NK-92 treated with Interleukin-12 subunit alpha and Interleukin-12 subunit beta, amount 100 ng/mL, for 24 hours (cell line): Measurements from ENCODE around the gene SPATS2.
"Not testable (repeated sequence)": the region's sequence is repeated elsewhere in the genome, so short reads cannot be mapped to it uniquely, and the experiment has no call there.

ENCODE experiments used
- DNase-seq: peaks from one replicate; lab custom pipeline; 2025; lab: John Stamatoyannopoulos, UW

Gene SPATS2

DNA sequence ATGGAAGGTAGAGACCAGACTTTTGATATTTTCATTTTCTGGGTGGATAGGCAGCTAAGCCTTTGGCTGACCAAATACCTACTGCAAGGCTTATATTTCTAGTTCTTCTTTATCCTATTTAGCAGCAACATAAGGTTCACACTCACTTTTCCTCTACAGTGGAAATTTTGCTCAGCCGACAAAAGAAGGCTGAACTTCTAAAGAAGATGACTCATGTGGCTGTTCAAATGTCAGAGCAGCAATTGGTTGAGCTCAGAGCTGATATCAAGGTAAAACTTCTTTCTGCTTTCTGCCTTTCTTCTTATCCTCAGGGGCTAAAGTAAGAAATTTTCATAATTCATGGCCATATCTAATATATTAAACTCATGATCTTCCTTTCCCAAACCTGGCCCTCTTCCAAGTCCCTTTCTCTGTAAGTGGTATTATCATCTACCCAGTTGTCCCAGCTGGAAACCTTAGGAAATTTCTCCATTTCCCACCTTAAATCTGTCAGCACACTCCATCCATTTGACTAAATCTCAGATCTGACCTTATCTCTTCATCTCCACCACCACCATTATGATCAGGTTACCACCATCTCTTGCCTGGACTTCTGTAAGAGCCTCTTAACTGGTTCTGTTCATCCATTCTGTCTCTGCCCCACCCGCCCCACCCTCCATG lies 151.8 kb downstream of the SPATS2 start:
- no peak for DNase-seq

DNA sequence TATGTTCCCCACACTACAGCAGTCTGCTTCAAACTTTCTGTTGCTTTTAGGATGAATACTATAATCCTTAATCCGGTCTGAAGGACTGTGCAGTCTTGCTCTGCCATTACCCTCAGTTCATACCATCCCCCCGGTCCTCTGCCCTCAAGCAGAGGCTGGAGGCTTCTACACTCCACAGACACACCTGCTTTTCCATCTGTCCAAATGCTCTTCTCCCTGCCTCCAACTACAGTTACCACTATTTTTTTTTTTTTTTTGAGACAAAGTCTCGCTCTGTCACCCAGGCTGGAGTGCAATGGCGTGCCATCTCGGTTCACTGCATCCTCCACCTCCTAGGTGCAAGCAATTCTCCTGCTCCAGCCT lies 152.3 kb downstream of the SPATS2 start:
- no peak for DNase-seq

DNA sequence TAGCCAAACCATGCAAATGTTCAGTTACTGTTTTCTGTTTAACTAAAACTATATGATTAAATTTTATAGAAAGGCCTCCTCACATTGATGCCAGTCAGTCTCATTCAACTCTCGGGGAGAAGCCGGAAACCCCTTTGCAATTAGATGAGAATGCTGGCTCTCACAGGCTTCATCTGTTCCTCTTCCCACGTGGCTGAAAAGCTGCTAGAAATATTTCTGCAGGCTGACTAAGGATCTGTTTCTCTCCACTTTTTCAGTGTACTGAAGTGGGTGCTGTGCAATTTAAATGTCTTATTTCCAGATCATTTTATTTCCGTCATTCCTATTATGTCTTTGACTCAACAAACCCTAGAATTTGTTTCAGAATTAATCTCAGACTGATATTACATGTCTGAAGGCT lies 154.1 kb downstream of the SPATS2 start:
- no peak for DNase-seq

DNA sequence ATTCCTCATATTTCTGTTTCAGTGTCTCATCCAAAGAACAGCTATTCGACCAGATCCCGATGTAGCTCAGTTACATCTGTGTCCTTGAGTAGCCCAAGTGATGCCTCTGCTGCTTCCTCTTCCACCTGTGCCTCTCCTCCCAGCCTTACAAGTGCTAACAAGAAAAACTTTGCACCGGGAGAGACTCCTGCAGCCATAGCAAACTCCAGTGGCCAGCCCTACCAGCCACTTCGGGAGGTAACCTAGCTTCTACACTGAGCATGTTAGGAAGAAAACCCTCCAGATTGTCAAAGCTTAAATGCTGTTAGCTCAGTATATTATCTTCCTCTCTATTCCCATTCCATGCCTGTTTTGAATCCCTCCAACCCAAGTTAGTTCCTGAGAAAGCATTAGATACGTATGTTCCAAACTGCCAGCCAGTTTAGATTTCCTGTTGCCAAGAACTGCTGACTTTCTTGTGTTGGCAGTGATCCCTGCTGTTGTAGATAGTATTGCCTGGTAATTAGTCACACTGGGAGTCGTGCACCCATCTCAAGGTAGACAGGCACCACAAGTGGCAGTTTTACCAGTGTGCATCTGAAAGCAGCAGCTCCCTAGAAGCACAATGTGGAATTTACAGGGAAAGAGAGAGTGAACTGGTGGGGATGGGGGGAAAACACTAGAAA lies 157.5 kb downstream of the SPATS2 start:
- no peak for DNase-seq

DNA sequence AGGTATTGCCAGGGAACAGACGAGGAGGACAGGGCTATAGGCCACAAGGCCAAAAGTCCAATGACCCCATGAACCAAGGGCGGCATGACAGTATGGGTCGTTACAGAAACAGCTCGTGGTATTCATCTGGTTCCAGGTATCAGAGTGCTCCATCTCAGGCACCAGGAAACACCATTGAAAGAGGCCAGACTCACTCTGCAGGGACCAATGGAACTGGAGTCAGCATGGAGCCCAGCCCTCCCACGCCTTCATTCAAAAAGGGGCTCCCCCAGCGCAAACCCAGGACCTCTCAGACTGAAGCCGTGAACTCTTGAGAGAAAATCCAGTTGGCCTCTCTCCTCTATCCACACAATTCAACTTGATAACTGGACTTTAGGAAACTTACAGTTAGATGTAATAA lies 158.7 kb downstream of the SPATS2 start:
- no peak for DNase-seq

DNA sequence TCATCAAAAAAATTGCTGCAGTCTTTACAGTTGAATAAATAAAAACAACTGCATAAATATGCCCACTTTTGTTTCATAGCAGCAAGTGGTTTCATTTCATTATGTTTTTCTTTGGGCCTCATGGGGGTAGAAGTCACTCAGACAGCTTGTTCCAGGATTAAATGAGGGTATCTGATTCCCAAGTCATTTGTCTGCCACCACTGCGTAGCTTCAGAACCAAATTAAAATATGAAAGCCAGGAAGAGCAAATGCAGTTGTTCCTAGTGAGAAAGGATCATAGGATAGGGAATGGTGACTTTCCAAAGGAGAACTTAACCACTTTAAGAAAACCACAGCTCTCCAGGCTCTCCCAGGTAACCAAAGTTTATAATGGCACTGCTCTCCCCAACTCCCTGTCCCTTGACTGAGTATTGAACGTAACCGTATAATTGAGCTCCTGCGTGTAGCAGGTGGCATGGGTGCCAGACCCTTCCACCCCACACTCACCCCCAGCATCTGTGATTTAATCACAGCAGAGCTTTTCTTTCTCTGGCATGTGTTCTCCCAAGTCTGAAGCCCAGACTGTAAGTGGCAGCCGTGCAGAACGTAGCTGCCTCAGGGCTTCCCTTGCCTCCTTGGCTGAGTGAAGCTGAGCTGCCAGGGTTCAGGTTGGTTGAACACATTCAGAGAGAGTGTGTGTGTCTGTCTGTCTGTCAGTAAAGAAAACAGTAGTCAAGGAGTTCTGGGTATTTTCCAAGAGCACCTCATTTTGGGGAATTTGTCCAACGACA lies 160.3 kb downstream of the SPATS2 start:
- DNase-seq, result no peak

DNA sequence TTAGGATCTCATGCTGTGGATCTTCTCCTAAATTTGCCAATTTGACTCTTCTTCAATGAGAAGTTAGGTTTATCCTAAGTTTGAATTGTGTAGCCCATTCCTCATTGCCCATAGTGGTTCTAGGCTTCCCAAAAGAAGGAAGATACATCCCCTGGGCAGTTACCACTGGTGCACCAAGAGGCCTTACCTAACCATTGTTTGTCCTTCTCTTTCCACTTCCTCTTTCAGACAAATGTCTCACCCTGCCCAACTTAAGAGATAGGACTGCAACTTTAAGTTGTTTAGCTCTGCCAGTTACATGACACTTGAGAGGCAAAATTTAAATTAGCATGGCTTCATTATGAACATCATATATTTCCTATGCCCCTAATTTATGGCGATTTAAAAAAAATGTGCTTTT lies 162.2 kb downstream of the SPATS2 start:
- DNase-seq, result no peak

DNA sequence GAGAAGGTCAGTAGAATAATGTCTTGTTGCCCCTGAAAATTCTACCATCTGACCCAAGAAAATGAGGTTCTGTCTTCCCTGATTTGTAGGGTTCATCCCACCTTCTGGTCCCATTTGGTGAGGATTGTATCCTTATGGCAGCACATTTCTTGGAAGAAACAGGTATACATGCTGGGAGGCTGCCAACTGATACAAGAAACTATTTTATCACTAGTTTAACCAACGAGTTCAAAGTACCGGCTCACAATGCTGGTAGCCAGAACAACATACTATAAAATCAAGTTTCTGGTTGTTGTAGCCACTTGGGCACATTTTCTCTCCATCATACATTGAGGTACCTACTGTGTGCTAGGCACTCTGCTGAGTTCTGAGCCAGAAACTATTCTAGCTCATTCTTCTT lies 164.5 kb downstream of the SPATS2 start:
- DNase-seq, result no peak

DNA sequence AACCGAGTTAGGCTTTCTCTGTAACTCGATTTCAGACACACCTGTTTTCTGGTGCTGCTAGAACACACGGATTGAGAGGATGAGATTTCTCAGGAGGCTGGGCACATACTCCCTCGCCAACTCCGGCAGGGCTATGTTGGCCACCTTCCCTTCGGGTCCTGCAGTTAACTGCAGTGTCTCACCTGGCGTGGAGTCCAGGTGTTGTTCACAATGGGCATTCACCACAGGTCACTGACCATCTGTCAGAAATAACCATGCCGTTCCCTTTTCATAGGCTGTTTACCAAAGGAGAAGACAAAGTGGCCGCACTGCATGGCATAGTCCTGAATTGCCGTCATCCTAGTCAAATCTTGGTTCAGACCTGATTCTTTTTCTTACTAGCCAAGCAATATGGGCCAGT lies 166.1 kb downstream of the SPATS2 start:
- DNase-seq, result no peak

DNA sequence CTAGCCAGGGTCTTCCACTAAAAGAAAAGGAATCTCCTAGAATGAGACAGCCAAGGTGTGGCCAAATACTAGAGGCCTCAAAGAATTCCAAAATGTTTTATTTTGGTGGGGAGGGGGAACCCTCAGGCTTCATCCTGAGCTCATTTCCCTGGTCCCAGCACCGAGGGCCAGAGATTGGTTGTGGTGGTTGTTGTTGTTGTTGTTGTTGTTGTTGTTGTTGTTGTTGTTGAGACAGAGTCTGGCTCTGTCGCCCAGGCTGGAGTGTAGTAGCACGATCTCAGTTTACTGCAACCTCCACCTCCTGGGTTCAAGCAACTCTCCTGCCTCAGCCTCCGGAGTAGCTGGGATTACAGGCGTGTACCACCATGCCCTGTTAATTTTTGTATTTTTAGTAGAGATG lies 166.9 kb downstream of the SPATS2 start:
- DNase-seq, result not testable (repeated sequence)

DNA sequence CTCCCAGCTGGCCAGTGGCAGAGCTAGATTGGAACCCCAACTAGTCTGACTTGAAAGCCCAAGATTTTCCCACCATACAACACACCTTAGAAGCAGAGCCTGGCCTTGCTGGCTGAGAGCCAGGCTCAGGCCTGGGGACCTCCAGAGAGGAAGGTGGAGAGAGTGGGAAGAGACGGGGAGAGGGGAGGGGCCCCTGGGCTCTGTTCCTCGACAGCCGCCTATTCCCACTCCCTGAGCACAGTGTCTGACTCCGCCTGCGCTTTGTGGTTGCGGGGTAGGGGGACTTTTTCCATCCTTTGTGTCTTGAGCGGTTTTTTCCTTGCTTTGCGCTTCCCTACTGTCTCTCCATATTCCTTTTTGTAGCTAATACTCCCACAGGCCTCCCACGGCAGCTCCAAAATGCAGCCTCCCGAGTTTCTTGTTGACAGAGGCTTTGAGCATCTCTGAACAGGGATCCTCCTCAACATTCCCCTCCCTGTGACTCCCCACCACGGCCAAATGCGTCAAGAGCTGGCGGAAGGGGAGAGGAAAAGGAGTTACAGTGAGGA lies 167.5 kb downstream of the SPATS2 start:
- DNase-seq, result no peak

DNA sequence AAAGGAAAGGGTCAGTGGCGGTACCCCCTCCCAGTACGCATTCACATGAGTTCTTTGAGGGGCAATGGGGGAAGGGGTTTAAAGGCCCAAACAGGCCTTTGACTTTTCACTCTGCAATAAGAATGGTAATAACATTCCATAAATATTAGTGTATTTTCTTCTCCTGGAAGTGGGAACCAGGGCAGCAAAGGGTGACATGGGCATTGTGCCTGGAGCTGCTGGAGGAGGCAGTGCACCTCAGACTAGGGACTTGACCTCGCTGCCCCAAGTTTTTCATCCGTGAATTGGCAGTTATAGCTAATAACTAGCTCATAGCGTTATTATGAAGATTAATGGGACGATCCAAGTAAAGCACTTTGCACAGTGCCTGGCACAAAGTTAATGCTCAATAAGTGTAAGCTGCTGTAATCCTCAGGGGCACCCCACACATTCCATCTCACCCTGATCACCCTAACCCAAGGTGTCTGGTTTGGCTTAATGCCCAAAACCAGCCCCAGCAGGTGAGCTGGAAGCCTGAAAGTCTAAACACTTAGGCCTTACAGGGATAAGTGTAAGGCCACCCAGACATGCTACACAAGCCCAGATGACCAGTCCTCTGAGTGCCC lies 168.8 kb downstream of the SPATS2 start:
- no peak for DNase-seq

DNA sequence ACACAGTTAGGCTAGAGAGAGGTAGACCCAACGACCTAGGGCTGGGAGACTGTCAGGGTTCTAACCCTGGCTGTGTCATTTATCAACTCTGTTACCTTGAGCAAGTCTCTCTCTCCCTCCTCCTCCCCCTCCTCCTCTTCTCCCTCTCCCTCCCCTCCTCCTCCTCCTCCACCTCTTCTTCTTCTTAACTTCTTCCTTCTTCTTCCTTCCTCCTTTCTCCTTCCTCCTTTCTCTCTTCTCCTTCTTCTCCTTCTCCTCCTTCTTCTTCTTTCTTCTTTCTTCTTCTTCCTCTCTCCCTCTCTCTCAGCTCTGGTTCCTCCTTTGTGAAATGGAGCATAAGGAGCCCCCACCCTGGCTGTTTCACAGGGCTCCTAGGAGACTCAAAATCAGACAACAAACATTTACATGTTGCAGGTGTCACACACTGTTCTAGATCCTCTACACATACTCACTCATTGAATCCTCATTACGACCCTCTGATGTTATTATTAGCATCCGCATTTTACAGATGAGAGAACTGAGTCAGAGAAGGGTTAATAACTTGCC lies 169.3 kb downstream of the SPATS2 start:
- DNase-seq, result no peak

DNA sequence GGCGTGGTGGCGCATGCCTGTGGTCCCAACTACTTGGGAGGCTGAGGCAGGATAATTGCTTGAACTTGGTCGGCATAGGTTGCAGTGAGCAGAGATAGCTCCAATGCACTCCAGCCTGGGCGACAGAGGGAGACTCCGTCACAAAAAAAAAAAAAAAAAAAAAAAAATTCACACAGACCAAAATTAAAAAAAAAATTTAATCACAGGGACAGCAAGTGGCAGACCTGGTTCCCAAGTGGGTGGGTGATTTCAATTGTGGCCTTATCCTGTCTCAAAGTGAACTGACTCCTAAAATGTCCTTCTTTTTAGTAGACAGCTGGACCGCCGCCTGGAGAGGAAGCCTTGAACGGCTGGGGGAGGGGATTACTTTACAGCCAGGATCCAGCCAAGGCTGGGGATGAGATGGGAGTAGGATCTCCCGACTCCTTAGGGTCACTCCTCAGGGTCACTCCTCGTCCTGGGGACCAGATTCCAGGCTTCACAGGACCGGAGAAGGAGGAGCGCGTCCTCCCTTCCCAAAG lies 170.0 kb downstream of the SPATS2 start:
- no peak for DNase-seq

DNA sequence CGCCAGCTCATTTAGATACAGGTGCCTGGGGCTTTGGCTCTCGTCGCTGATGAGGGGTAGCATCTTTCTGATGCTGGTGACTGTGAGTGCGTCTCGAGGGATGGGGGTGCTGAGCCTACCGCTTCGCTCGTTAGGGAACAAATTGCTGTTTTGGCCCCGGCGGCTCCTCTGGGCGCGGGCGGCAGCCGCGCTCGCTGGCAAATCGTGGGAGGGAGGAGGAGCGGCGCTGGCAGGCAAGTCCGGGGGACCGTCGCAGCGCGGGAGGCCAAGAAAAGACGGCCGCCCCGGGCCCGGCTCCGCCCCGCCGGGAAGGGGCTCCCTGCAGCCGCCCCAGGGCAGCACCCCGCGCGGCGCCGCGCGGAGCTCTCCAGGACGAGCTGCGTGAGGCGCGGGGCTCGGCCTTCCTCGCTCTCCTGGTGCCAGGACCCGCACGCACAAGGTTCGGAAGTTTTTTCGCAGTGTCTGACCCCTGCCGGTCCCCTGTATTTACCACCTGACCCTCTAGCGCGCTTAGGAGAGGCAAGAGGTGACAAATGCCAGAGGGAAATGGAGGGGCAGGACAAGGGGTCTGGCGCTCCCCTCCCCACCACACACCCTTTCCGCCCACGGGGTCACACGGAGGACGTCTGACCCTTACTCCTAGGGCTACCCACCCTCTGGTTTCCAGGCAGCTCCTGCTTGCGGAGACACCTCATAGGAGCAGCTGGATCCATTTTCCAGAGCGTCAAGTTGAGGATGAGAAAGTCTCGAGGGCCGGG lies 170.7 kb downstream of the SPATS2 start:
- no peak for DNase-seq

DNA sequence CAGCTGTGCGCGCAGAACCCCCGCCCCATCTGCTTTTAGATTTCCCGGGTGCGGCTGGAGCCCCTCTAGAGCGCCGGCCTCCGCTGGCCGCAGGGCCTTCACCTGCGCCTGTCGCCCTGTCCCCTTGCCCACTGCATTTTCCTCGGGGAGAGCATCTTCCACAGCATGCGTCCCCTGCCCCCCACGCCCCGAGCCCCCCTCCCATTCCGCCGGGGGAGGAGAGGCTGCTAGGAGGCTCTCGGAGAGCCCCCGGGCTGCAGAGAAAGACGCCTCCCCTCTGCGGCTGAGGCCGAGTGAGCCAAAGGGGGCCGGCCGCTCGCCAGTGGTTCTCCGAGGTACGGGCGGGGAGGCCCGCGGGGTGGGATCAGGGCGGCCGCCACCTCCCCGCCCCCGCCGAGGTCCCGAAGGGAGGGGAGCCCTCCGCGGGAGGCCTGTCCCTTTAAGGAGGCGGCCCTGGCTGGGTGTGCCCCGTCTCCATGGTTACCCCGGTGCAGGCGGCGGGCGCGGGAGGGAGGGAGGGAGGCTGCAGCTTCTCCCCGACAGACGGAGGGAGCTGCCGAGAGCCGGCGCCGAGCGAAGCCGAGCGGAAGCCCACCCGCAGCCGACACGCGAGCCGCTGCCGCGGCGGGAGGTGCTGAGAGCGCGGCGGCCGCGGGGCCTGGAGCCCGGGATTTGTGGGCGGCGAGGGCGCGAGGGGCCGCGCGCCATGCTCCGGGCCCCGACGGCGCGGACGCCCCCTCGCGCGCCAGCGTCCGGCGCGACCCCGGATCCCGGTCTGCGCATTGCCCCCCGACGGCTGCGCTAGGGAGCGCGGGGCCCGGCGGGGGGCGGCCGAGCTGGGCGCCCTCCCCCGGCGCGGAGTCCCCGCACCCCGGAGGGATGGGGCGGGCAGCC lies 171.5 kb downstream of the SPATS2 start, which contains the start of gene KCNH3:
KCNH3 (plus strand) TSS at position 521 of the 894 bp plus-strand sequence. CDS start 387 bp downstream, outside the sequence.
- DNase-seq, result no peak

DNA sequence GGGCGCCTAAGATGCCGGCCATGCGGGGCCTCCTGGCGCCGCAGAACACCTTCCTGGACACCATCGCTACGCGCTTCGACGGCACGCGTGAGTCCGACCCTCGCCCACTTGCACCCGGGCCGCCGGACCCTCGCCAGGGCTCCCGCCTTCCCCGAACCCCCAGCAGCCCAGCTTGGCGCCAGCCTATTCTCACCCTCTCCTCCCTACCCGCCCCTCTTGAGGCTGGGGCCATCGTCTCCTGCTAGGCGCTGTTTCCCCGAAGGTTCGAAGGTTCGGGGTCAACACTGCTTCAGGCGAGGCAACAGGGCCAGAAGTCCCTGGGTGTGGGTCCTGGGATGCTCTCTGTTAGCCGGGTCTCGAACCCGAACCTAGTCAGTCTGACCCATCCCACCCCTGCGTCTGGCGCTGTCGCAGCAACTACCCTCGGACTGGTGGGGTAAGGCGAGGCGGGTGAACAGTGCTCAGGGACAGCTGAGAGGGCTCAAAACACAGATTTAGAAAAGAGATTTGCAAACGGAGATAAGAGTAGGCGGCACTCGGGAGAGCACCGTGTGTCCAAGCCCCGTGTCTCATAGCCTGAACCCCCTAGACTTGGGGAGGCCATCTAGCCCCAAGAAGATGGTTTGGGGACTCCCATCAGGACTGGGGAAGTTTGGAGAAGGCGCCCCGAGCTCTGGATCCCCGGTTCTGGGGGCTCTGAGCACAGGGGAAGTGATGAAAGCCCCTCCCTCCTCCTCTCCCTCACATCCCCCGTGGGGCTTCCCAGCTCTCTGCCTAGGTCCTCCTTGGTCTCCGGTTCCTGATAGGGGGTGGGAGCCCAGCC lies 172.4 kb downstream of the SPATS2 start:
- DNase-seq, result no peak

DNA sequence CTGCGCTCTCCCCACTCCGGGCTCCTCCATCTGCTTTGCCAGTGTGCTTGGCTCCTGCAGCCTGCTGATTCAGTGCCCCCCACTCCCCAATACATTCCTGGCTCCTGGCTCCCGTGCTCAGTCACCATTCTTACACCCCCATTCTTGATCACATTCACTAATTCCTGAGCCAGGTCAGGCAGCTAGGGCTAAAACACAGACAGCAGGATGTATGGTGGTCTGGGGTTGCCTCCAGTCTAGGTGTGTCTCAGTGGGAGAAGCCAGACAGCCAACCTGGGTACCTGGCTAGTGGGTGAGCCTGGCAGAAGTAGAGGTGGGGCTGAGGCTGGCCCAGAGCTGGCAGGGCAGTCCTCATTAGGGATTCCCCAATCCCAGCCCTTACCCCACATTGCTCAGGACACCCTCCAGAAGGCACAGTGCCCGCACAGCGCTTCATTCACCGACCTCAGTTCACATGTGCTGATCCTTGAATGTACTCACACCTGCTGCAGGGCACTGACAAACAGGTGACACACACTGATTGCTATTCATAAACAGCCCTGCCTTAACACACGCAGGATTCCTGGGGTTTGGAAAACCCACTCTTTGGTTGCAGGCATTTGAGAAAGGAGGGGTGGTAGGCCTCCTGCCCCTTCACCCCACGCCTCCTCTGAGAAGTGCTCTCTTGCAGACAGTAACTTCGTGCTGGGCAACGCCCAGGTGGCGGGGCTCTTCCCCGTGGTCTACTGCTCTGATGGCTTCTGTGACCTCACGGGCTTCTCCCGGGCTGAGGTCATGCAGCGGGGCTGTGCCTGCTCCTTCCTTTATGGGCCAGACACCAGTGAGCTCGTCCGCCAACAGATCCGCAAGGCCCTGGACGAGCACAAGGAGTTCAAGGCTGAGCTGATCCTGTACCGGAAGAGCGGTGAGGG lies 173.2 kb downstream of the SPATS2 start:
- no peak for DNase-seq
